DMS 273 (cell line): Measurements from ENCODE around the gene NACC2.

ENCODE experiments used
- DNase-seq: peaks from one replicate; lab custom pipeline; 2025; ENCODE audit not compliant: unreplicated experiment; lab: John Stamatoyannopoulos, UW

NACC2 gene, protein sequence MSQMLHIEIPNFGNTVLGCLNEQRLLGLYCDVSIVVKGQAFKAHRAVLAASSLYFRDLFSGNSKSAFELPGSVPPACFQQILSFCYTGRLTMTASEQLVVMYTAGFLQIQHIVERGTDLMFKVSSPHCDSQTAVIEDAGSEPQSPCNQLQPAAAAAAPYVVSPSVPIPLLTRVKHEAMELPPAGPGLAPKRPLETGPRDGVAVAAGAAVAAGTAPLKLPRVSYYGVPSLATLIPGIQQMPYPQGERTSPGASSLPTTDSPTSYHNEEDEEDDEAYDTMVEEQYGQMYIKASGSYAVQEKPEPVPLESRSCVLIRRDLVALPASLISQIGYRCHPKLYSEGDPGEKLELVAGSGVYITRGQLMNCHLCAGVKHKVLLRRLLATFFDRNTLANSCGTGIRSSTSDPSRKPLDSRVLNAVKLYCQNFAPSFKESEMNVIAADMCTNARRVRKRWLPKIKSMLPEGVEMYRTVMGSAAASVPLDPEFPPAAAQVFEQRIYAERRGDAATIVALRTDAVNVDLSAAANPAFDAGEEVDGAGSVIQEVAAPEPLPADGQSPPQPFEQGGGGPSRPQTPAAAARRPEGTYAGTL

DNA sequence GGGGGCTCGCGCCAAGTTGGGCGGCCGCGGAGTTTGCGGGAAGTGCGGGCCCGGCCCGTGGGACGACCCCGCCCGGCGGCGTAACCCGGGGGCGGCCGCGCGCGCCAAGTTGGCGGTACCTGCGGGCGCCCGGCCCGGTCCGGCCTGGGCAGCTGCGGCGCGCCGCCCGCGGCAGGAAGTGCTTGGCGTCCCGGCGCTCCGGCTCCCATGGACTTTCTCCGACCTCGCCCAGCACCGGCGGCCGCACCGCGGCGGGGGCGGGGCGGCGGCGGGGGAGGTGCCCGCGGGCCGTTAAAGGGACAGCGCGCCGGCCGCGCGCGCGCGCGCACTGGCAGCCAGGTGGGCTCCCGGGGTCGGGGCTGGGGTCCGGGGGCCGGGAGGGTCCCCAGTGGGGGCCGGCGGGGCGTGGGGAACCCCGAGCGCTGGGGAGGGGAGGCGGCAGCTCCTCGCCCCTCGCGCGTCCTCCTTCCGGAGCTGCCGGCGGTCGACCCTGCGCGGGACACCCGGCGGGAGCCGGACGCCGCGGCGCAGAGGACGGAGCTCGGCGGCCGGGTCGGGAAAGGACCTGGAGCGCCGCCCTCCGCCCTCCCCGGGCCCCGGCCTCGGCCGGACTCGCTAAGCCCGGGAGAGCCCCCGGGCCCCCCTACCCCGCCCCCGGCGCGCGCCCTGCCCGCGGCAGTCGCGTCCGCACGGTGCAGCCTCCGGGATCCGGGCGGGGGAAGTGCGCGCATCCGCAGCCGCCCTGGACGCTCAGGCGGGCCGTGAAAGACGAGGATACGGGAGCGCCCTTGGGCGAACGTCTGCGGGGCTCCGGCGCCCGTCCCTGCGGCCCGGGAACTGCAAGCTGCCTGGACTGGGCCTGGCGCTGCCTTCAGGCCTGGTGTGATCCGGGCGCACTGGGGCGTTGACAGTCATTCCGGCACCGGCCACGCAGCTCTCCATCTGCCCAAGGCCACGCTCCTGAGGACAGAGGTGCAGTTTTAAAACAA lies at the start of gene NACC2:
Gene NACC2, minus strand, starts transcription at position 220 of the 989 bp plus-strand sequence. CDS start 44,768 bp downstream, outside the sequence.
- DNase-seq = peak; percentile 72

DNA sequence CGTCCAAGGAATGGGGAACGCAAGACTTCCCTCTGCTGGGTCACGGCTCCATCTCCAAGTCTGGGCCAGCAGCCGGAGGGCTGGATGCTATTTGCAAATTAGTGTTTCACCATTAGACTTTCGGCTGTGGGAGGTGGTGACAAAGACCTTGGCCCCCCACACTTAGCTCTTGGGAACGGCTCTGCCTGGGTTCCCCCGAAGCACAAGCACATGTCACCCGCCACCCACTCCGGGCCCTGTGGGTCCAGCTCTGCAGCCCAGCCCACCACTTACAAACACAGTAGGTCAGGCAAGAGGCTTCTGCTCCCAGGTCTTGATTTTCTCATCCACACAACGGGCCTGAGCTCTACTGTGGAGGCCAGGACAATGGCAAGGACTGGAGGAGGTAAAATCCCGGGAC lies 49.4 kb upstream of the NACC2 start:
- no peak for DNase-seq

GRCh38 chr9:136143215-136144001 lies 48.3 kb upstream of the NACC2 start:
- DNase-seq = peak; percentile 78

DNA sequence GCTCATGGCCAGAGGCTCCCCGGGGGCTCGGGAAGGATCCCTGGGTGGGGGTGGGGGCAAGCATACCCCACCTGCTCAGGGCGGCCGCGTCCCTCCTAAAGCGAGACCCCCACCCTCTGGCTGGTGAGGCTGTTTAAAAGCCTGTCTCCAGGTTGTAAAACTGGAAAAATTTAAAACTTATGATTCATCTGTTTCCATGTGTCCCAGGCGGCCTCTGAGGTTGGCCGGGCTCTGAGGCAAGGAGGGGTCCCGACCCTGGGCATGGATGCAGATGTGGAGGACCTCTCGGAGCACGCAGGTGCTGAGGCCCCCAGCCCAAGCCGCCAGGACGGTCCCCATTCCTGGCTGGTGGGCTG lies 47.7 kb upstream of the NACC2 start:
- no peak for DNase-seq

DNA sequence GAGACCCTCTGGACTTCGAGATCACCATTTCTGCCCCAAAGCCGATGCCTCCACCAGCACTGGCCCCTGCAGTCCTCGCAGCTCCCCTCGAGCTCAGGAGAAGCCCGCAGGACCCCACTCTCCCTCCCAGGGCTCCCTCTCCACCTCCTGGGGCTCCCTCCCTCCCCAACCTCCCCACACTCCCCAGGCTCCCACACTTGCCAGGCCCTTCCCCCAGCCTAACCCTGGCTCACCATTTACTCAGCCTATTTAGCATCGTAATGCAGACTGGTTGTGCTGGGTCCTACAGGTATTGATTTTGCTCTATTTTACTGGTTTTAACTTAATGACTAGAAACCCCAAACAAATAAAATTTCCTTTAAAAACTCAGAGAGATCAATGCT lies 47.3 kb upstream of the NACC2 start:
- DNase-seq = no peak

DNA sequence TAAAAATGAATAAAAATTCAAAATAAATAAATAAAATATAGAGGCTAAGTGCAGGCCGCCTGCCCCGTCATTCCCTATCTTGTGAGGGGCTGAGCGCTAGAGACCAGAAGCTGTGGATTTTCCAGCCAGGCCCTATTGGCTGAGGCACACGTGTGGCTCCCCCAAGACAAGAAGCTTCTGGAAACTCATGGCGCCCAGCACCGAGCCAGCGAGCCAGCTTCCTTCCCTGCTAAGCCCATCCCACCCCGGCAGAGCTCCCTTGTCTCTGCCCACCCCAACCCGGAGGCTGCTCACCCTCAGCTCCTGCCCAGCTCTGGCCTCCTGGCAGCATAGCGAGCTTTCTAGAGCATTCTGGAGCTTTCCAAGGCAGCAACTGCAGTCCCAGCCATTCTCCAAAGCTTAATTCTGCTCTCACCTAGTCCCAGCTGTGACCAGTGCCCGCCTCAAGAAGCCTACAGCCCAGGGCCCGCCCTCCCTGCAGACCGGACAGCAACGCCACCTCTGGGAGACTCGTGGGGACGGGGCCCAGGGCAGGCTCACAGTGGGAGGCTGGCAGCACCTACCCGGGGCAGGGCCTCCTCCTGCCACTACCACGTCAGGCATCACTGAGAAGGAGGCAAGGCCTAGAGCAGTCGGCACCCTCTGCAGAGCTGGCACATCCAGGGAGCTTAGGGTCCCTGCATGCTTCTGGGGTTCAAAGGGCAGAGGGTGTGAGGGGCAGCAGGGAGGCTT lies 46.8 kb upstream of the NACC2 start:
- no peak for DNase-seq

DNA sequence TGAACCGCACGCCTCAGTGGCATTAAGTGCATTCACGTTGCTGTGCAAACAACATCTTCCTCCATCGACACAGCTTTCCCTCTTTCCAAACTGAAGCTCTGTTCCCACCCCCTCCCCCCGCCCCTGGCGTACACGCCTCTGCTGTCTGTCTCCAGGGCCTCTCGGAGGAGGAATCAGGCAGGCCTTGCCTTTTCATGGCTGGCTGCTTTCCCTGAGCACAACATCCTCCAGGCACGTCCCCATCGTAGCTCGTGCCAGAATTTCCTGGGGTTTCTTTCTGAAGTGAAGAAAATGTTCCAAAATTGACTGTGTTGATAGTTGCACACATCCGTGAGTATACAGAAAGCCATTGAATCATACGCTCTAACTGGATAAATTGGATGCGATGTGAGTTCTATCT lies 45.9 kb upstream of the NACC2 start:
- no peak for DNase-seq

DNA sequence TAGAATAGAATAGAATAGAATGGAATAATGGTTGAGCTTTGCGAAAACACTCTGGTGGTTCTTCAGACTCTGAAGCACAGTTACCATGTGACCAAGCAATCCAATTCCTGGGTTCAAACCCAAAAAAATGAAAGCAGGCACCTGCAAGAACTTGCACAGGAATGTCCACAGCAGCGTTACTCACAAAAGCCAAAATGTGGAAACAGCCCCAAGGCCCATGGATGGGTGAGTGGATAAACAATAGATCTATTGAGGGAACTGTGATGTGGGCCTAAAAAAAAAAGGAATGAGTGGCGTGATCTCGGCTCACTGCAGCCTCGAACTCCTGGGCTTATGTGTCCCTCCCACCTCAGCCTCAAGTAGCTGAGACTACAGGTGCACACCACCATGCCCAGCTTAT lies 45.0 kb upstream of the NACC2 start:
- DNase-seq = no peak

GRCh38 chr9:136138566-136138965 lies 43.5 kb upstream of the NACC2 start:
- peak; percentile 79 for DNase-seq

DNA sequence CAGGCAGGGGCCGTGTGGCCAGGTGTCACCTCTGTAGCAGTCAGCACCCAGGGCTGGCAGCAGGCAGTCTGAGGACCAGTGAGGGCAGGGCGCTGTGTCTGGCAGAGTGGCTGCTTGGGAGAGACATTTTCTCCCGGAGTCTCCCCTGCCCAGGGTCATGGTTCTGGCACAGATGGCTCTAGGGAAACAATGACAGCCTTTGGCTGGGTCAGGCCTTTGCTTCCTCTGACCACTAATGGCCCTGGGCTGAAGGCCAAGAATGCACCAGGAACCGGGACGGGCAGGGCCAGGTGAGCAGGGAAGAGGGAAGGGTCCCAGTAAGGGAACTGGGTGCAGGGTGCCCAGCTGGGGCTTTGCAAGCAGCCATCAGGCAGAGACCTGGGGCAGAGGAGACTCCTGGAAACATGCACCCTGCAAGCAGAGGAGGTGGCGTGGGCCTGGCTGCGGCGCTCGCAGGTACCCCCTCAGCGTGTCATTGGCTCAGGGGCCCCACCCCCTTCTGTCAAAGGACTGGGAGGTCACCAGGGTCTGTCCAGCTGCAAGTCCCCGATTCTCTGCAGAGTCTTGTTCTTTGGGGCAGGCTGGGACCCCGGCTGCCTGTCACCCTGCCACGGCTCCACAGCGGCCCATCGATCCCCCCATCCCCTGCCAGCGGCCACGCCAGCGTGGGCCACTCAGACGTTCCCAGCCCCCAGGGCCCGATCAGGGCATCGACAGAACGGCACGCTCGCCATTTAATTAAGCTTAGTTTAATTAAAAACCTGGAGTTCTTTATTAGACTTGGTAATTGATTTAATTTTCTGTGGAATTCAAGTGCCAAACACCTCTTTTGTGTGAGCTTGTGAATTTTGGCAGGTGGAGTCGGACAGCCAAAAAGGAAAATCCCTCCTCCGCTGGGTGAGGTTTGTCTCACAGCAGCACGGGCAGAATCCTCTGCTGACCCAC lies 42.5 kb upstream of the NACC2 start:
- no peak for DNase-seq

GRCh38 chr9:136136127-136136925 lies 41.2 kb upstream of the NACC2 start:
- DNase-seq = no peak

- DNase-seq = no peak
Measured at GRCh38 chr9:136135326-136136126, 40.4 kb upstream of the NACC2 start.

DNA sequence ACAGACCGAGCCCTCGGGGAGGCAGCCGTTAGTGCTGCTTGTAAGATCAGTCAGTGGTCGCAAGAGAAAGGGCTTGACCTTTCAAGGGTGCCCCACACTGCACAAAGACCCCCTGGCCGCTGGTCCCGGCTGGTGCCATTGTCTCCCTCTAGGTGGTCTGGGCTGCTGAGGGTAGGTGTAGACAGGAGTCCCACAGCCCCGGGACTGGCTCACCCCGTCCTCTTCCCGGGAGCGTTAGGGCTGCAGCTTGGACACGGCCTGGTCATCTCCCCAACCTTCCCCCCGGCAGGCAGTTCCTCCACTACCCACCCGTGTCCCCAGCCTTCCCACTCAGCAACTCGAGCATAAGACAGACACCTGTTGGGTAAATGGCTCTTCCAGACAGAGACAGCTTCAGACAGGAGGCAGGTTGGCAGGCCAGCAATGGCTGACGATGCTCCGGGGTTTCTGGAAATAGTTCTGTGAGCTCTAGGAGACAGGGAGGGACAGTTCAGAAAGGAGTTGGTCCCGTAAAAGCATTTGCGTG lies 38.9 kb upstream of the NACC2 start:
- no peak for DNase-seq

DNA sequence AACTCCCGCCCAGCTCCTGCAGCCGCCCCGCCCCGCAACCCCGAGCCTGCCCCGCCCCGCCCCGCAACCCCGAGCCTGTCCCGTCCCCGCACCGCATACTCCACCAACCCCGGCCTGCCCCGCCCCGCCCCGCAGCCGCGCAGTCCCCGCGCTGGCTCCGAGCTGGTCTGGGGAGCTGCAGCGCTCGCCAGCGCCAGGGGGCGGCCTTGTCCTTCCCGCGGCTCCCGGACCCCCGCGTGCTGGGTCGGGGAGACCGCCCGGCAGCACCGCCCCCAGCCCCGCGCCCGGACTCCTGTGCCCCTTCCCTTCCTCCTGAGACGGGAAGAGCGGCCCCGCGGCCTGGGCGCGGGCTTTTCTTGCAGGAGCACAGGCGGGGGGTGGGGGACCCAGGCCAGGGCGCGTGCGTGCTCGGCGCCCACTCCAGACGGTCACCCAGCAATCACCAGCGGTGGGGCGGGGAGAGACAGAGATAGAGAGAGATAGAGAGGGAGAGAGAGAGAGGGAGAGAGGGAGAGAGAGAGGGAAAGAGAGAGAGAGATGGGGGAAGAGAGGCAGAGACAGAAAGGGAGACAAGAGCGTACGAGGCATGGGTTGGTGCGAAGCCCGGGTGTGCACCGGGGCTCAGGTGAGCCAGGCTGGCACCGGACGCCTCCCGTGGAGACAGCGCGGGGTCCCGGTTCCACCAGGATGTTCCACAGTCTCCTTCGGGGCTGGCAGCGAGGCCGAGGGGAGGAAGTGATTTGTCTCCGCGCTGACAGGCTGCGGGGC lies 38.3 kb upstream of the NACC2 start:
- DNase-seq = peak; percentile 80

DNA sequence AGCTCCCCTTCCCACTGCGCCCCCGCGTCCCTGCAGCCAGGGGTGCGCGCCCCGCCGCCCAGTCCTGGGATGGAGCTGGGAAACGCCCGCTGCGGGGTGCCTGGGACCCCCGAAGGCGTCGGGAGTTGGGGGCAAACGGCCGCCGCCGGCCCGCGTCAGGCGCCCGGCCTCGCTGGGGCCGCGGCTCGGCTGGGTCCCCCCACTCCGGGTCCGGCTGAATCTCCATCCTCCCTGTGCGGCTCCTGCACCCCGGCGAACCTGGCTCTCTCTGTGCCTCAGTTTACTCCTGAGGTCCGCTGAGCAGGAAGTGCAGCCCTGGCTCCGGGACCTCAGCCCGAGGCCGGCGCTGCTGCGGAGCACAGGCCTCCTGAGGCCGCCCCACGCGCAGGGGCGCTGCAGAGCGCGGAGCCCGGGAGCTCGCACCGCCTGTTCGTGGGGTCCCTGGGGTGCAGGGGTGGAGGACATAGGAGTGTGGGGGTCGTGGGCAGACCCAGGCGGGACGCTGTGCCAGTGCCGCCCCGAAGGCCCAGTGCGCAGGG lies 37.5 kb upstream of the NACC2 start:
- no peak for DNase-seq
